NCI-H1417 (cell line): ENCODE results near the gene SATL1.
A peak's percentile ranks its signal among the peaks of the same experiment; 100 is the strongest.
"Not testable (repeated sequence)": the region's sequence is repeated elsewhere in the genome, so short reads cannot be mapped to it uniquely, and the experiment has no call there.

ENCODE experiments used
- DNase-seq, 3 experiments: peaks; one replicate each; lab custom pipeline; 2025; lab: John Stamatoyannopoulos, UW

SATL1 gene

GRCh38 chrX:85111347-85111746, 132.2 kb downstream of the SATL1 start:
- peak; percentile 4 to 66 (median 9) for DNase-seq

GRCh38 chrX:85109235-85109634, 134.3 kb downstream of the SATL1 start:
- peak; percentile 5 to 41 (median 26) for DNase-seq

GRCh38 chrX:85108165-85108564, 135.4 kb downstream of the SATL1 start:
- DNase-seq = no peak

- no peak for DNase-seq
Observed at GRCh38 chrX:85107407-85107806, 136.2 kb downstream of the SATL1 start.

GRCh38 chrX:85089321-85089840, 154.2 kb downstream of the SATL1 start:
- DNase-seq = no peak

GRCh38 chrX:85084770-85085393, 158.7 kb downstream of the SATL1 start:
- peak in 2 of 3 experiments; percentile 15 to 65 for DNase-seq

- not testable (repeated sequence) for DNase-seq
Observed at GRCh38 chrX:85077247-85077646, 166.3 kb downstream of the SATL1 start.

- no peak for DNase-seq
Observed at GRCh38 chrX:85065512-85066198, 177.9 kb downstream of the SATL1 start.

- peak in 1 of 3 experiments; percentile 26 for DNase-seq
Observed at GRCh38 chrX:85052636-85053343, 190.8 kb downstream of the SATL1 start.

GRCh38 chrX:85052205-85052604, 191.4 kb downstream of the SATL1 start:
- no peak for DNase-seq

- DNase-seq = no peak
Observed at GRCh38 chrX:85051627-85052026, 192.0 kb downstream of the SATL1 start.
